Measurements from ENCODE around the gene MIPEP. TPM values are rescaled to one million over a fixed set of nuclear protein-coding genes. Genes with fewer than 3 reads are reported as not detected.

Gene MIPEP
- total RNA-seq, 2 experiments from 2014 or later, result 8.6 to 8.8 TPM

- Mint-ChIP-seq H3K27ac (no peak overlapping the region), H3K9me3 (no peaks in the 10 kb centered on the region), H3K36me3 (ENCODE audit: low read depth) (peaks cover 7% of the 10 kb centered on the region), H3K4me1 (no peaks in the 10 kb centered on the region), H3K27me3 (no peaks in the 10 kb centered on the region), H3K4me3 (no peak overlapping the region)
- DNase-seq, result no peak
- CTCF ChIA-PET, result no interaction called here
- POLR2A ChIA-PET, result no interaction called here
Observed at GRCh38 chr13:23806874-23807526, 82.2 kb downstream of the MIPEP start.

- H3K27me3 Mint-ChIP-seq, result no peaks in the 10 kb centered on the region
Observed at GRCh38 chr13:23805821-23806220, 83.4 kb downstream of the MIPEP start.

GRCh38 chr13:23805122-23805521, 84.1 kb downstream of the MIPEP start:
- DNase-seq, result no peak
- no peaks in the 10 kb centered on the region for H3K9me3 Mint-ChIP-seq
- no peak overlapping the region for H3K4me3 Mint-ChIP-seq
- no peaks in the 10 kb centered on the region for H3K27me3 Mint-ChIP-seq
- H3K27ac Mint-ChIP-seq, result no peak overlapping the region
- H3K4me1 Mint-ChIP-seq, result peaks cover 6% of the 10 kb centered on the region
- ChIA-PET POLR2A (no interaction called here), CTCF (no interaction called here)
- H3K36me3 Mint-ChIP-seq (ENCODE audit: low read depth), result peaks cover 7% of the 10 kb centered on the region

More at GRCh38 chr13:23805821-23806220, 83.4 kb downstream of the MIPEP start:
- H3K4me1 Mint-ChIP-seq, result peaks cover 2% of the 10 kb centered on the region
- DNase-seq, result no peak
- ChIA-PET CTCF (no interaction called here), POLR2A (no interaction called here)
- H3K9me3 Mint-ChIP-seq, result no peaks in the 10 kb centered on the region
- H3K4me3 Mint-ChIP-seq, result no peak overlapping the region
- no peak overlapping the region for H3K27ac Mint-ChIP-seq
- H3K36me3 Mint-ChIP-seq (ENCODE audit: low read depth), result peaks cover 7% of the 10 kb centered on the region

GRCh38 chr13:23804166-23804565, 85.0 kb downstream of the MIPEP start:
- CTCF ChIA-PET, result no interaction called here
- Mint-ChIP-seq H3K36me3 (ENCODE audit: low read depth) (peaks cover 7% of the 10 kb centered on the region), H3K4me1 (peaks cover 13% of the 10 kb centered on the region), H3K4me3 (no peak overlapping the region), H3K27me3 (no peaks in the 10 kb centered on the region), H3K9me3 (no peaks in the 10 kb centered on the region), H3K27ac (no peak overlapping the region)
- POLR2A ChIA-PET, result no interaction called here
- DNase-seq, result no peak

- Mint-ChIP-seq H3K4me1 (peaks cover 24% of the 10 kb centered on the region), H3K9me3 (peaks cover 4% of the 10 kb centered on the region), H3K27me3 (no peaks in the 10 kb centered on the region), H3K4me3 (no peak overlapping the region), H3K27ac (no peak overlapping the region), H3K36me3 (ENCODE audit: low read depth) (peaks cover 18% of the 10 kb centered on the region)
- DNase-seq, result no peak
- CTCF ChIA-PET, result no interaction called here
- POLR2A ChIA-PET, result no interaction called here
Observed at GRCh38 chr13:23801141-23801540, 88.1 kb downstream of the MIPEP start.

- Mint-ChIP-seq H3K4me1 (peaks cover 25% of the 10 kb centered on the region), H3K27ac (peak overlapping the region; percentile 53), H3K27me3 (no peaks in the 10 kb centered on the region), H3K9me3 (peaks cover 4% of the 10 kb centered on the region), H3K4me3 (no peak overlapping the region), H3K36me3 (ENCODE audit: low read depth) (peaks cover 14% of the 10 kb centered on the region)
- CTCF ChIA-PET, result no interaction called here
- DNase-seq, result peak; percentile 29
- POLR2A ChIA-PET, result interaction anchor here (0.5 to 1.1 kb wide), 2 partner anchors 49 to 931 kb away, joined by 3 read pairs; no protein-coding TSS in a partner anchor
Observed at GRCh38 chr13:23799945-23800344, 89.3 kb downstream of the MIPEP start.

GRCh38 chr13:23797276-23797903, 91.8 kb downstream of the MIPEP start:
- POLR2A ChIA-PET, result no interaction called here
- Mint-ChIP-seq H3K4me1 (peaks cover 38% of the 10 kb centered on the region), H3K9me3 (peaks cover 4% of the 10 kb centered on the region), H3K27me3 (no peaks in the 10 kb centered on the region), H3K36me3 (ENCODE audit: low read depth) (peaks cover 11% of the 10 kb centered on the region), H3K27ac (no peak overlapping the region), H3K4me3 (no peak overlapping the region)
- CTCF ChIA-PET, result no interaction called here
- DNase-seq, result no peak

GRCh38 chr13:23796551-23796950, 92.6 kb downstream of the MIPEP start:
- no peak for DNase-seq
- Mint-ChIP-seq H3K4me1 (peaks cover 38% of the 10 kb centered on the region), H3K4me3 (no peak overlapping the region), H3K27me3 (no peaks in the 10 kb centered on the region), H3K27ac (no peak overlapping the region), H3K9me3 (peaks cover 4% of the 10 kb centered on the region), H3K36me3 (ENCODE audit: low read depth) (peaks cover 11% of the 10 kb centered on the region)
- ChIA-PET CTCF (no interaction called here), POLR2A (no interaction called here)

GRCh38 chr13:23794267-23795161, 94.7 kb downstream of the MIPEP start:
- Mint-ChIP-seq H3K27ac (no peak overlapping the region), H3K9me3 (peaks cover 4% of the 10 kb centered on the region), H3K4me1 (peaks cover 25% of the 10 kb centered on the region), H3K27me3 (no peaks in the 10 kb centered on the region), H3K36me3 (ENCODE audit: low read depth) (peaks cover 11% of the 10 kb centered on the region), H3K4me3 (no peak overlapping the region)
- ChIA-PET POLR2A (interaction anchor here (1.2 kb wide), 1 partner anchor 43 kb away, joined by 5 read pairs; no protein-coding TSS in a partner anchor), CTCF (no interaction called here)
- DNase-seq, result no peak

- DNase-seq, result no peak
- H3K4me1 Mint-ChIP-seq, result peaks cover 24% of the 10 kb centered on the region
- peaks cover 4% of the 10 kb centered on the region for H3K9me3 Mint-ChIP-seq
- H3K27ac Mint-ChIP-seq, result no peak overlapping the region
- peaks cover 10% of the 10 kb centered on the region for H3K36me3 Mint-ChIP-seq (ENCODE audit: low read depth)
- CTCF ChIA-PET, result no interaction called here
- H3K27me3 Mint-ChIP-seq, result no peaks in the 10 kb centered on the region
- no peak overlapping the region for H3K4me3 Mint-ChIP-seq
- POLR2A ChIA-PET, result no interaction called here
Observed at GRCh38 chr13:23793711-23794110, 95.5 kb downstream of the MIPEP start.

GRCh38 chr13:23792680-23793079, 96.5 kb downstream of the MIPEP start:
- Mint-ChIP-seq H3K4me1 (peaks cover 21% of the 10 kb centered on the region), H3K9me3 (no peaks in the 10 kb centered on the region), H3K36me3 (ENCODE audit: low read depth) (peaks cover 6% of the 10 kb centered on the region), H3K27me3 (no peaks in the 10 kb centered on the region), H3K4me3 (no peak overlapping the region), H3K27ac (no peak overlapping the region)
- ChIA-PET CTCF (no interaction called here), POLR2A (no interaction called here)
- DNase-seq, result no peak

GRCh38 chr13:23790577-23791170, 98.5 kb downstream of the MIPEP start:
- H3K27ac Mint-ChIP-seq, result no peak overlapping the region
- no peak for DNase-seq
- no peaks in the 10 kb centered on the region for H3K36me3 Mint-ChIP-seq (ENCODE audit: low read depth)
- no peaks in the 10 kb centered on the region for H3K9me3 Mint-ChIP-seq
- no peaks in the 10 kb centered on the region for H3K27me3 Mint-ChIP-seq
- peaks cover 13% of the 10 kb centered on the region for H3K4me1 Mint-ChIP-seq
- H3K4me3 Mint-ChIP-seq, result no peak overlapping the region
- ChIA-PET CTCF (no interaction called here), POLR2A (no interaction called here)
